Myocyte (in vitro differentiated cells): ENCODE data around the gene CD93. TPM values are rescaled to one million over a fixed set of nuclear protein-coding genes. Genes with fewer than 3 reads are reported as not detected.

Experiments used
- DNase-seq: peaks from one replicate; pipeline ENCODE4 v3.0.0-alpha.2; 2012; ENCODE audit warnings: low read depth
- total RNA-seq: library from RNA; depleted of rRNA; stranded (reverse); fragments of >200 nt; gene quantifications from 2 replicates; pipeline ENCODE4 v1.2.3, GENCODE V29; 2014

Gene CD93
- total RNA-seq, 1 donor from 2014 or later = not detected

- DNase-seq = no peak
These were observed 14.6 kb upstream of the CD93 start for GRCh38 chr20:23100720-23101107.

GRCh38 chr20:23099791-23100719 lies 13.9 kb upstream of the CD93 start:
- DNase-seq = no peak

GRCh38 chr20:23097636-23098580 lies 11.8 kb upstream of the CD93 start:
- DNase-seq = no peak

- DNase-seq = no peak
These were observed 10.9 kb upstream of the CD93 start for GRCh38 chr20:23096986-23097520.

GRCh38 chr20:23096097-23096496 lies 10.0 kb upstream of the CD93 start:
- DNase-seq = no peak

GRCh38 chr20:23095499-23095898 lies 9.4 kb upstream of the CD93 start:
- no peak for DNase-seq

- no peak for DNase-seq
These were observed 8.8 kb upstream of the CD93 start for GRCh38 chr20:23094927-23095326.

- DNase-seq = peak; percentile 49
These were observed 8.2 kb upstream of the CD93 start for GRCh38 chr20:23094213-23094896.

- DNase-seq = no peak
These were observed 7.5 kb upstream of the CD93 start for GRCh38 chr20:23093613-23094012.

GRCh38 chr20:23092861-23093495 lies 6.9 kb upstream of the CD93 start:
- DNase-seq = peak; percentile 7

GRCh38 chr20:23092384-23092756 lies 6.2 kb upstream of the CD93 start:
- peak; percentile 55 for DNase-seq

- DNase-seq = peak; percentile 29
These were observed 5.7 kb upstream of the CD93 start for GRCh38 chr20:23091721-23092383.

GRCh38 chr20:23090878-23091277 lies 4.8 kb upstream of the CD93 start:
- no peak for DNase-seq

GRCh38 chr20:23090147-23090546 lies 4.0 kb upstream of the CD93 start:
- DNase-seq = no peak

- no peak for DNase-seq
These were observed 2.7 kb upstream of the CD93 start for GRCh38 chr20:23088866-23089265.

GRCh38 chr20:23087587-23088251 lies 1.6 kb upstream of the CD93 start:
- no peak for DNase-seq

- no peak for DNase-seq
These were observed 847 bp upstream of the CD93 start for GRCh38 chr20:23086931-23087411.

GRCh38 chr20:23085436-23086055 lies 578 bp downstream of the CD93 start:
- no peak for DNase-seq

GRCh38 chr20:23084845-23085365 lies 1.2 kb downstream of the CD93 start:
- no peak for DNase-seq
